GM12801 (cell line): Measurements from ENCODE around the gene MRPS18A.

Source experiments
- TF ChIP-seq, protein P1 (sequence below): IDR thresholded peaks from one replicate; pipeline ENCODE4 v1.5.1; 2011; ENCODE audit warnings: control low read depth; ENCODE audit not compliant: insufficient read length; ENCODE audit errors: extremely low read depth

Gene MRPS18A

DNA sequence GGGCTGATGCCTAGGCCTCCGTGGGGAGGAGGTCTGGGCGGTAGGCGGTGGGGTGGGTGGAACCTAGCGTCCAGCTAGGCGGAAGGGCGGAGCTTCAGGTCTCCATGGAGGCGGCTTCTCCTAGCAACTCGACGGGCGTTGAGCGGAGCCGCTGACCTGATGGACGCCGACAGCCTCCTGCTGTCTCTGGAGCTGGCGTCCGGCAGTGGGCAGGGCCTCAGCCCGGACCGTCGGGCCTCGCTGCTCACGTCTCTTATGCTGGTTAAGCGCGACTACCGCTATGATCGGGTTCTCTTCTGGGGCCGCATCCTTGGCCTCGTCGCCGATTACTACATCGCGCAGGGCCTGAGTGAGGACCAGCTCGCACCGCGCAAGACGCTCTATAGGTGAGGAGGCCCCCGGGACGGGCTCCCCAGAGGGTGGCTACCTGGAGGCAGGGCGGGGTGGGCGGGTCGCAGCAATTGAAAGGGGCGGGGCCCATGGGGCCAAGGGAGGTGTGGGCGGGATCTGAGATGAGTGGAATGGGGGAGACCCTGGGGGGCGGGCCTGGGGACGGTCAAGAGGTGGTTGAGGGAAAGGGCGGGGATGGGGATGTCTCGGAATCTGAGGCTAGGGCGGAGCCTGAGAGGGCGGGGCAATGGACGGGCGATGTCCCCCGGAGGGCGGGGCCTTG is 42.5 kb downstream of the MRPS18A start, which contains the start of gene RSPH9:
Gene RSPH9 (plus strand): TSS at position 97 of the 673 bp plus-strand sequence. CDS start 63 bp downstream, at position 160.
- TF ChIP-seq, protein P1, sequence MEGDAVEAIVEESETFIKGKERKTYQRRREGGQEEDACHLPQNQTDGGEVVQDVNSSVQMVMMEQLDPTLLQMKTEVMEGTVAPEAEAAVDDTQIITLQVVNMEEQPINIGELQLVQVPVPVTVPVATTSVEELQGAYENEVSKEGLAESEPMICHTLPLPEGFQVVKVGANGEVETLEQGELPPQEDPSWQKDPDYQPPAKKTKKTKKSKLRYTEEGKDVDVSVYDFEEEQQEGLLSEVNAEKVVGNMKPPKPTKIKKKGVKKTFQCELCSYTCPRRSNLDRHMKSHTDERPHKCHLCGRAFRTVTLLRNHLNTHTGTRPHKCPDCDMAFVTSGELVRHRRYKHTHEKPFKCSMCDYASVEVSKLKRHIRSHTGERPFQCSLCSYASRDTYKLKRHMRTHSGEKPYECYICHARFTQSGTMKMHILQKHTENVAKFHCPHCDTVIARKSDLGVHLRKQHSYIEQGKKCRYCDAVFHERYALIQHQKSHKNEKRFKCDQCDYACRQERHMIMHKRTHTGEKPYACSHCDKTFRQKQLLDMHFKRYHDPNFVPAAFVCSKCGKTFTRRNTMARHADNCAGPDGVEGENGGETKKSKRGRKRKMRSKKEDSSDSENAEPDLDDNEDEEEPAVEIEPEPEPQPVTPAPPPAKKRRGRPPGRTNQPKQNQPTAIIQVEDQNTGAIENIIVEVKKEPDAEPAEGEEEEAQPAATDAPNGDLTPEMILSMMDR = no peak

DNA sequence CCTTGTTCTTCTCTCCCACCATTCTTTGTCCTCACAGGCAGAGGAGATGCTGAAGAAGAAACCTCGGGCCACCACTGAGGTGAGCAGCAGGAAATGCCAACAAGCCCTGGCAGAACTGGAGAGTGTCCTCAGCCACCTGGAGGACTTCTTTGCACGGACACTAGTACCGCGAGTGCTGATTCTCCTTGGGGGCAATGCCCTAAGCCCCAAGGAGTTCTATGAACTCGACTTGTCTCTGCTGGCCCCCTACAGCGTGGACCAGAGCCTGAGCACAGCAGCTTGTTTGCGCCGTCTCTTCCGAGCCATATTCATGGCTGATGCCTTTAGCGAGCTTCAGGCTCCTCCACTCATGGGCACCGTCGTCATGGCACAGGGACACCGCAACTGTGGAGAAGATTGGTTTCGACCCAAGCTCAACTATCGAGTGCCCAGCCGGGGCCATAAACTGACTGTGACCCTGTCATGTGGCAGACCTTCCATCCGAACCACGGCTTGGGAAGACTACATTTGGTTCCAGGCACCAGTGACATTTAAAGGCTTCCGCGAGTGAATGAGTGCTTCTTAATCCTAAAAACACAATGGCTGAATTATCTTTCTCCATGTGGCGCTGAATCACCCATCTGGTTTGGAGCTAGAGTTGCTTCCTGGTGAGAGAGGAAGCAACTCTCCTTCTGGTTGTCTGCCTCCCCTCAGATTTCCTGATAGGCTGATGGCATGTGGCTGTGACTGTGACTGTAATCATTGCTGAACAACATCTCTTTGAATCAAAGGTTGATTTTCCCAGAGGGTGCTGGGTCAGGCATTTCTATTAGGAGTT is 47.4 kb downstream of the MRPS18A start:
- TF ChIP-seq, protein P1 = no peak

DNA sequence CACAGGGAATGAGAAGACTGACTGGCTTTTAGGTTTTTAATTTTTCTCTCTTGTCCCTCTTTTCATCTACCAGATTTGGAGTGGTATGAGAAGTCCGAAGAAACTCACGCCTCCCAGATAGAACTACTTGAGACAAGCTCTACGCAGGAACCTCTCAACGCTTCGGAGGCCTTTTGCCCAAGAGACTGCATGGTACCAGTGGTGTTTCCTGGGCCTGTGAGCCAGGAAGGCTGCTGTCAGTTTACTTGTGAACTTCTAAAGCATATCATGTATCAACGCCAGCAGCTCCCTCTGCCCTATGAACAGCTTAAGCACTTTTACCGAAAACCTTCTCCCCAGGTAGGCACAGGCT is 51.3 kb downstream of the MRPS18A start:
- TF ChIP-seq, protein P1 = no peak

DNA sequence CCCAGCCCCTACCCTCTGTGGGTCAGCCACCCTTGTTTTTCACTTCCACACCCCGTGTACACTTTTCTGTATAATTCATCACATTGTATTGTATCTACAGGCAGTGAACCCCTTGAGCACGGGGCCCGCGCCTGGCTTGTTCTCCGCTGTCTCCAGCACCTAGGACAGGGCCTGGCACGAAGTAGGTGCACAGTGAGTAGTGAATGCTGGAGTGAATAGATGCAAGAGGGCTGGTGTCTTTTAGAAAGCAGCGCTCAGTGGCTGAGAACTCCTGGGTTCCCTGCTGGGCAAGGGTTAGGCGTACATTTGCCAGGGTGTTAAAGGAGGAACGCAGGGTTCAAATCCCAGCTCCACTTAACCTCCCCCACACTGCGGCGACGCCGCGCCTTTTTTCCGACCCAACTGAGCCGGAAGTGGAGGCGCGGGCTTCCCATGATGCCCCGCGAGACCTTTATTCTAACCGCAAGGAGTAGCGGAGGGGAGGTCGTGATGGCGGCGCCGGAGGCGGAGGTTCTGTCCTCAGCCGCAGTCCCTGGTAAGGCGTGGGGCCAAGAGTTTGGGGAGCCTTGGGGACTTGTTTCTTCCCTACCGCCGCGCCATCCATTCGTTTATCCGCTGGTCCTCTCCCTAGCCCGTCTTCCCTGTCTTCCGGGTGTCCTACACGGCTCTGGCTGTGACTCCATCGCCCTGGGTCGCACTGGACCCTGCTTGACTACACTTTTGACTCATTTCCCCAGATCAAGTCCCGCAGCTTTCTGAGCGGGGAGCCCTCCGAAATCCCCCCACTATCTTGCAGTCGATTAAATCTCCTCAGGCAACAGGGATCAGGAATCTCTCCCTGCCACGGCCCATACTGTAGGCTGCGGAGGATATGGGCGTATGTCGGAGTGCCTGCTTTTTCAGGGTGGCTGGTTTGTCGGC is 51.9 kb downstream of the MRPS18A start, which contains the start of gene MAD2L1BP:
Gene MAD2L1BP (plus strand): TSS at position 454 of the 921 bp plus-strand sequence. CDS start 36 bp downstream, at position 490.
- TF ChIP-seq, protein P1 = no peak

DNA sequence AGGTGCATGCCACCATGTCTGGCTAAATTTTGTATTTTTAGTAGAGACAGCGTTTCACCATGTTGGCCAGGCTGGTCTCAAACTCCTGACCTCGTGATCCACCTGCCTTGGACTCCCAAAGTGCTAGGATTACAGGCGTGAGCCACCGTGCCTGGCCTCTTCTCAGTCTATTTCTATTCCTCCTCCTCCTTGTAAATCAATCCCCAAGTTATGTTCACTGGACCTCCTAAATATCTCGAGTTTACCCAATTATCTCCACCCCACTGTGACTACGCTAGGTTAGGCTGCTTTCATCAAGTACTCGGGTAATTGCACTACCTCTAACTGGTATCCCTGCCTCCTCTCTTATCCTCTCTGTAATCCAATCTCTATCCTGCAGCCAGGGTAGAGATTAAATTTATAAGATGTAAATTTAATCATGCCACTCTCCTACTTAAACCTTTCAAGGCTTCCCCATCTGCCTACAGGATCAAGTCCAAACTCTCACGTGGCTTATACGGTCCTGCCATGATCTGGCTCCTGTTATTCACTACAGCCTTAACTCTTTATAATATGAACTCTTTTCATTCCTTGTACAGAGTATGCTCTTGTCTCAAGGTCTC is 52.8 kb downstream of the MRPS18A start:
- TF ChIP-seq, protein P1 = no peak

DNA sequence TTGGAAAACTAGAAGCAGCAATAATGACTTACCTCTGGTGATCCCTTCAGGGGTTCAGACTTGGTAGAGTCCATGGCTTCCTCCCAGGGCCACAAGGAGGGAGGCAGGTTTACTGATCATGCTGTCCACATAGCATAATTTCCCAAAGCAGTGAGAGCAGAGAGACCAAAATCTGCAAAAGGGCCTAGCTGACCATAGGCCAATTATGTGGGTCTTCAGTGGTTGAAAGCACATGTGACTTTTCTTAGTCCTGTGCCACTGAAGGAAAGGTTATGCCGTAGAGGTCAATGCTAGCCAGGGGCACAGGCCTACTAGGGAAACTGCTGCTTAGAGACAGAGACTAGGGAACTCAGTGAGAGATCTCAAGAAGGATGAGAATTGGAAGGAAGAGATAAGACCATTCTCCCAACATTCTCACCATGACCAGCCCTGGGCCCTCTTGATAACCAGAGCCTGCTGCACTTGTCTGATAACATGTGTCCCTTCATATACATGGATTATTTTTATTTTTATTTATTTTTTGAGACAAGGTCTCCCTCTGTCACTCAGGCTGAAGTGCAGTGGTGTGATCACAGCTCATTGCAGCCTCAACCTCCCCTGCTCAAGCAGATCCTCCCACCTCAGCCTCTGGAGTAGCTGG is 56.5 kb downstream of the MRPS18A start:
- TF ChIP-seq, protein P1 = no peak
